H7 (cell line): Measurements from ENCODE around the gene RIN3. TPM values are rescaled to one million over a fixed set of nuclear protein-coding genes. Genes with fewer than 3 reads are reported as not detected.

ENCODE experiments used
- DNase-seq: peaks from one replicate; pipeline ENCODE4 v3.0.0; 2012
- H3K27me3 ChIP-seq: 2 replicates; pipeline ENCODE4 v1.6.0; 2011; ENCODE audit warnings: mild to moderate bottlenecking, low read length; ENCODE audit not compliant: control insufficient read depth, insufficient read depth
- H3K36me3 ChIP-seq: replicated peaks from 2 replicates; pipeline ENCODE4 v1.5.1; 2011; ENCODE audit warnings: low read length; ENCODE audit not compliant: control insufficient read depth, insufficient read depth
- H3K4me3 ChIP-seq: 2 replicates; pipeline ENCODE4 v1.5.1; 2011; ENCODE audit warnings: low read depth, mild to moderate bottlenecking, control low read depth, low read length, moderate library complexity; ENCODE audit not compliant: insufficient read depth
- total RNA-seq: library from RNA; depleted of rRNA; stranded (reverse); fragments of >200 nt; shearing (Covaris generic); gene quantifications from 2 replicates; pipeline ENCODE4 v1.2.3, GENCODE V29; 2014

Gene RIN3
- total RNA-seq, 1 experiment from 2014 or later, result 0.76 TPM

- Histone ChIP-seq H3K27me3 (no peaks in the 10 kb centered on the region), H3K36me3 (no peaks in the 10 kb centered on the region), H3K4me3 (no peak overlapping the region)
- DNase-seq, result no peak
Observed at GRCh38 chr14:92575061-92575747, 61.6 kb downstream of the RIN3 start.

DNA sequence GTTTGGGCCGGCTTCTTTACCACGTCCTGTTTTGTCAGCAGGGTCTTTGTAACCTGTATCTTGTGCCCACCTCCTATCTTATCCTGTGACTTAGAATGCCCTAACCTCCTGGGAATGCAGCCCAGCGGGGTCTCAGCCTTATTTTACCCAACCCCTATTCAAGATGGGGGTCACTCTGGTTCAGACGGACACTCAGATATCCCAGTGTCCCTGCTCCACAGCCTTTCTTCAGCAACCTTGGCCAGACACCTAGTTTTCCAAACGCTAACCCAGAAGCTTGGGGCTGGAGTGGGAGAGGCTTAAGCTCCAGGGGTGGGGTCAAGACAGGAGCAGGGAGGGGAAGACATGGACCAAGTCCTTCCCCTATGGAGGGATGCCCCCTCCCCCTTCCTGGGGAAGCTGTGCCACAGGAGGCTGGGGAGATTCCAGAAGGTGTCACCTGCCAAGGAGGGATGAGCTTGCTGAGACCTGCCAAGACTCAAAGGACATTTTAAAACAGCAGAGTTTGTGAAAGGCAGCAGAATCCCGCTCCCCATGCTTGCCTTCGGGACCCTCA, 62.2 kb downstream of the RIN3 start:
- DNase-seq, result no peak
- H3K4me3 ChIP-seq, result no peak overlapping the region
- no peaks in the 10 kb centered on the region for H3K27me3 ChIP-seq

GRCh38 chr14:92577321-92577742, 63.8 kb downstream of the RIN3 start:
- H3K36me3 ChIP-seq, result no peaks in the 10 kb centered on the region
- H3K27me3 ChIP-seq, result no peaks in the 10 kb centered on the region

More for the DNA sequence above, 62.2 kb downstream of the RIN3 start:
- no peaks in the 10 kb centered on the region for H3K36me3 ChIP-seq

DNA sequence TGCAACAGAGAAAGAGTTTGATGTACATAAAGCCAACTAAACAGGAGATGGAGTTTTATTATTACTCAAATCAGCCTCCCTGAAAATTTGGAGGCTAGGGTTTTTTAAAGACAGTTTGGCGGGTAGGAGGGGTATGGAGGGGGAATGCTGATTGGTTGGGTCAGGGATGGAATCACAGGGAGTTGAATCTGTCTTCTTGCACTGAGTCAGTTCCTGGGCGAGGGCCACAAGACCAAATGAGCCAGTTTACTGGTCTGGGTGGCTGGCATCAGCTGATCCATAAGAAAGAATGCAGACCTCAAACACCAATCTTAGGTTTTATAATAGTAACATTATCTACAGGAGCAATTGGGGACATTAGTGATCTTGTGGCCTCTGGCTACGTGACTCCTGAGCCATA, 64.9 kb downstream of the RIN3 start:
- no peak for DNase-seq
- no peaks in the 10 kb centered on the region for H3K27me3 ChIP-seq
- H3K4me3 ChIP-seq, result no peak overlapping the region
- no peaks in the 10 kb centered on the region for H3K36me3 ChIP-seq

More at GRCh38 chr14:92577321-92577742, 63.8 kb downstream of the RIN3 start:
- no peak for DNase-seq
- no peak overlapping the region for H3K4me3 ChIP-seq

- Histone ChIP-seq H3K4me3 (no peak overlapping the region), H3K36me3 (no peaks in the 10 kb centered on the region), H3K27me3 (no peaks in the 10 kb centered on the region)
- no peak for DNase-seq
Observed at GRCh38 chr14:92579244-92579936, 65.8 kb downstream of the RIN3 start.

GRCh38 chr14:92581206-92581605, 67.6 kb downstream of the RIN3 start:
- Histone ChIP-seq H3K27me3 (no peaks in the 10 kb centered on the region), H3K4me3 (no peak overlapping the region), H3K36me3 (no peaks in the 10 kb centered on the region)
- no peak for DNase-seq

GRCh38 chr14:92581966-92582566, 68.5 kb downstream of the RIN3 start:
- DNase-seq, result no peak
- Histone ChIP-seq H3K27me3 (no peaks in the 10 kb centered on the region), H3K36me3 (no peaks in the 10 kb centered on the region), H3K4me3 (no peak overlapping the region)

DNA sequence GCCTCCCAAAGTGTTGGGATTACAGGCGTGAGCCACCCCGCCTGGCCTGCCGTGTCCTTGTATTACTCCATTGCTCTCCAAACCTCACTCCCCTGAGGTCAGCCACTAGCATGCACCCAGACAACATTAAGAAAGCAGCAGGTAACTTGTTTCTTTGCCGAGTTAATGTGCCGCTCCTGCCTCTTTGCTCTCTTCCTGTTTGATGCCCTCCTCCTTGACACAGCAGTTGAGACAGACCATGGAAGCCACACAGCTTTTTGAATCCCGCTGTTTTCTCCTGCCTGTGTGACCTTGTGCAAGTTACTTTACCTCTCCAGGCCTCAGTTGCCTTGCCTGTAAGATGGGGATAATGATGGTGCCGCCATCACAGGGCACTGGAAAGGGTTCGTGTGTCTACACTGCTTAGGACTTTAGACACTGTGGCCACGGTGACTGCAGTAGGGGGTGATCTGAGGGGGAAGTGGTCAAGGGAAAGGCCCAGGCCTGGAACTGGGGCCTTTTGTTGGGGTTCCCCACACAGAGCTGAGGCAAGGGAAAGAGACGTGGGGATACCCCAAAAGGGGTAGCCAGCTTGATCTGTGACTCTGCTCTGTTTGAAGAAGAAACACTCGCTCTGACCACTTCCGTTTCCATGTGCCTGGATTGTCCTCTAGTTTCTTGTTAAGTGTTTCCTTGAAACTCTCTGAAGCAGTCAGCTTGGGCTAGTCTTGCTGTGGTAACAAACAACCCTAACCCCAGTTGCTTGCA, 69.3 kb downstream of the RIN3 start:
- DNase-seq, result no peak
- no peaks in the 10 kb centered on the region for H3K27me3 ChIP-seq
- no peaks in the 10 kb centered on the region for H3K36me3 ChIP-seq

DNA sequence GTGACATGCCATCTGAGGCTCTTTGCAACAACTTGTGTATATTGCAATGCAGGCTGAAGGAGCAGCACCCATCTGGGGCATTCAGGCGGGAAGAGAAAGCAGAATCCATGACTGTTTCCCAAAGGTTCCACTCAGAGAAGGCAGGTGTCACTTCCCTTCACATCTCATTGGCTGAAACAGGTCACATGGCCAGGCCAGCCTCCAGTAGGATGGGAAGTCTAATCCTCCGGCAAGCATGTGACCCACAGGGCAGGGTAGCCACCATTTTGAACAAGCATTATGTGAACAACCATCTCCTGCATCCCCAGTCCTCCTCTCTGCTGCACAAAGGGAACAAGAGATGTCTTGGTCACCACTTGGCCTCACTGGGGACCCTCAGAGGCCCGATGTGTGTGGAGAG, 70.6 kb downstream of the RIN3 start:
- H3K27me3 ChIP-seq, result no peaks in the 10 kb centered on the region
- no peaks in the 10 kb centered on the region for H3K36me3 ChIP-seq
- no peak overlapping the region for H3K4me3 ChIP-seq
- DNase-seq, result no peak

More for the DNA sequence above, 69.3 kb downstream of the RIN3 start:
- no peak overlapping the region for H3K4me3 ChIP-seq

DNA sequence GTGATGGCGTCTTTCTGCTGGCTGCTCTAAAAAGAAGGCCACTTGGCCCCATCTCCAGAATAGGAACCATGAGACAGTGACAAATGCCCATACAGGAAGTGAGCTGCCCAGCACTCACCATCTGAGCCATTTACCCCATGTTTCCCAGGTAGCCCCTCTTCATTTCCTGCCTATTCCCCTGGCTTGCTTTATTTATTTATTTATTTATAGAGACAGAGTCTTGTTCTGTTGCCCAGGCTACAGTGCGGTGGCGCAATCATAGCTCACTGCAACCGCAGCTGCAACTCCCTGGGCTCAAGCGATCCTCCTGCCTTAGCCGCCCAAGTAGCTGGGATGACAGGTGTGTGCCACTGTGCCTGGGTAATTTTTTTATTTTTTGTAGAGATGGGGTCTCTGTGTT, 71.2 kb downstream of the RIN3 start:
- no peaks in the 10 kb centered on the region for H3K27me3 ChIP-seq
- H3K4me3 ChIP-seq, result no peak overlapping the region
- no peak for DNase-seq
- H3K36me3 ChIP-seq, result no peaks in the 10 kb centered on the region

- no peaks in the 10 kb centered on the region for H3K27me3 ChIP-seq
- no peak overlapping the region for H3K4me3 ChIP-seq
- no peak for DNase-seq
- no peaks in the 10 kb centered on the region for H3K36me3 ChIP-seq
Observed at GRCh38 chr14:92585981-92586937, 72.7 kb downstream of the RIN3 start.

- no peaks in the 10 kb centered on the region for H3K36me3 ChIP-seq
- no peak for DNase-seq
- no peak overlapping the region for H3K4me3 ChIP-seq
- H3K27me3 ChIP-seq, result no peaks in the 10 kb centered on the region
Observed at GRCh38 chr14:92586963-92587699, 73.5 kb downstream of the RIN3 start.

DNA sequence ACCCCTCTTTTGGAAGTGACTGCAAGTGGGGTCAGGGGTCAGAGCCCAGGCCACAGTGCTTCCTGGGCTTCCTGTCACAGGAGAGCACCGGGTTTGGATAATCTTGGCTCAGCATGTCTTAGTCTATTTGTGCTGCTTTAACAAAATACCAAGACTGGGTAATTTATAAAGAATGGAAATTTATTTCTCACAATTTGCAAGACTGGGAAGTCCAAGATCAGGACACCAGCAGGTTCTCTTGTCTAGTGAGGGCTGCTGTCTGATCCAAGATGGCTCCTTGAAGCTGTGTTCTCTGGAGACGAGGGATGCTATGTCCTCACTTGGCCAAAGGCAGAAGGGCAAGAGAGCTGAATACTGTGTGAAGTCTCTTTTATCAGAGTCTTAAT, 74.1 kb downstream of the RIN3 start:
- no peak overlapping the region for H3K4me3 ChIP-seq
- H3K27me3 ChIP-seq, result no peaks in the 10 kb centered on the region
- no peaks in the 10 kb centered on the region for H3K36me3 ChIP-seq
- DNase-seq, result no peak
